Liver (tissue), 9 donors: ENCODE data around the gene TM4SF1. TPM values are rescaled to one million over a fixed set of nuclear protein-coding genes. Genes with fewer than 3 reads are reported as not detected.
A peak's percentile ranks its signal among the peaks of the same experiment; 100 is the strongest.

ENCODE experiments used
- DNase-seq: peaks from one replicate; pipeline ENCODE4 v3.0.0-alpha.2; 2017; ENCODE audit warnings: low spot score
- H3K27ac ChIP-seq, 2 donors: one replicate each; pipeline ENCODE4 v1.7.0; 2013; ENCODE audit warnings: inconsistent platforms in 2 of 2, low read length in 2 of 2, control low read depth in 1 of 2, low read depth in 1 of 2, mild to moderate bottlenecking in 1 of 2
- H3K27me3 ChIP-seq, 4 donors: one replicate each; pipeline versions ENCODE4 v1.6.1 to v1.7.0; 2013; ENCODE audit warnings: low read length in 3 of 4, inconsistent platforms in 1 of 4, mild to moderate bottlenecking in 1 of 4, moderate library complexity in 1 of 4; ENCODE audit not compliant: control insufficient read depth in 4 of 4, insufficient read depth in 4 of 4
- H3K36me3 ChIP-seq, 4 donors: one replicate each; pipeline versions ENCODE4 v1.6.1 to v1.7.0; 2013; ENCODE audit warnings: low read length in 3 of 4, mild to moderate bottlenecking in 3 of 4, low read depth in 1 of 4, moderate library complexity in 1 of 4; ENCODE audit not compliant: control insufficient read depth in 4 of 4, insufficient read depth in 3 of 4
- H3K4me1 ChIP-seq, 4 donors: one replicate each; pipeline versions ENCODE4 v1.6.1 to v1.7.0; 2013; ENCODE audit warnings: low read length in 3 of 4, mild to moderate bottlenecking in 3 of 4, moderate library complexity in 1 of 4; ENCODE audit not compliant: control insufficient read depth in 4 of 4, insufficient read depth in 4 of 4
- H3K4me3 ChIP-seq, 3 donors: one replicate each; pipeline versions ENCODE4 v1.6.1 to v1.7.0; 2013; ENCODE audit warnings: low read length in 3 of 3, control low read depth in 1 of 3, low read depth in 1 of 3, mild to moderate bottlenecking in 1 of 3
- H3K9ac ChIP-seq, 2 donors: one replicate each; pipeline ENCODE4 v1.7.0; 2013; ENCODE audit warnings: low read length in 2 of 2, mild to moderate bottlenecking in 2 of 2, moderate library complexity in 2 of 2, control low read depth in 1 of 2, low read depth in 1 of 2
- H3K9me3 ChIP-seq, 4 donors: one replicate each; pipeline versions ENCODE4 v1.6.1 to v1.7.0; 2013; ENCODE audit warnings: low read length in 3 of 4; ENCODE audit not compliant: control insufficient read depth in 4 of 4
- ATF3 ChIP-seq: IDR thresholded peaks from 2 replicates; pipeline ENCODE4 v1.6.1; 2016; ENCODE audit warnings: antibody characterized with exemption
- CTCF ChIP-seq: fragments of 150-350 bp; IDR thresholded peaks from 2 replicates; pipeline ENCODE4 v1.5.1; 2017; ENCODE audit warnings: improper control_type of control experiment, low read depth, low read length; ENCODE audit not compliant: missing input control
- EGR1 ChIP-seq, 2 donors: IDR thresholded peaks; 2 replicates each; pipeline ENCODE4 v1.6.1; 2016 to 2018; ENCODE audit warnings: antibody characterized with exemption in 2 of 2, low read depth in 2 of 2
- FOXA1 ChIP-seq: IDR thresholded peaks from 2 replicates; pipeline ENCODE4 v1.6.1; 2016; ENCODE audit warnings: antibody characterized with exemption
- FOXA2 ChIP-seq: IDR thresholded peaks from 2 replicates; pipeline ENCODE4 v1.6.1; 2016; ENCODE audit warnings: antibody characterized with exemption
- GABPA ChIP-seq, 2 donors: IDR thresholded peaks in 1 of 2; conservative IDR thresholded peaks in 1 of 2; 2 replicates each; pipeline ENCODE4 v1.6.1; 2016; ENCODE audit warnings: antibody characterized with exemption in 2 of 2, mild to moderate bottlenecking in 1 of 2, moderate library complexity in 1 of 2
- HNF4A ChIP-seq, 2 donors: conservative IDR thresholded peaks; 2 replicates each; pipeline ENCODE4 v1.6.1; 2016; ENCODE audit warnings: antibody characterized with exemption in 2 of 2, mild to moderate bottlenecking in 2 of 2
- HNF4G ChIP-seq: IDR thresholded peaks from 2 replicates; pipeline ENCODE4 v1.6.1; 2016; ENCODE audit warnings: antibody characterized with exemption
- JUND ChIP-seq, 2 donors: IDR thresholded peaks; 2 replicates each; pipeline ENCODE4 v1.6.1; 2016; ENCODE audit warnings: antibody characterized with exemption in 2 of 2
- MAX ChIP-seq: IDR thresholded peaks from 2 replicates; pipeline ENCODE4 v1.6.1; 2016; ENCODE audit warnings: antibody characterized with exemption
- NR2F2 ChIP-seq: IDR thresholded peaks from 2 replicates; pipeline ENCODE4 v1.6.1; 2016; ENCODE audit warnings: antibody characterized with exemption
- RAD21 ChIP-seq, 2 donors: IDR thresholded peaks; 2 replicates each; pipeline ENCODE4 v1.6.1; 2016; ENCODE audit warnings: antibody characterized with exemption in 2 of 2, mild to moderate bottlenecking in 2 of 2
- REST ChIP-seq: IDR thresholded peaks from 2 replicates; pipeline ENCODE4 v1.6.1; 2016; ENCODE audit warnings: antibody characterized with exemption, mild to moderate bottlenecking
- RXRA ChIP-seq, 2 donors: IDR thresholded peaks; 2 replicates each; pipeline ENCODE4 v1.6.1; 2017 to 2018; ENCODE audit warnings: antibody characterized with exemption in 2 of 2, mild to moderate bottlenecking in 1 of 2
- SP1 ChIP-seq: IDR thresholded peaks from 2 replicates; pipeline ENCODE4 v1.6.1; 2018; ENCODE audit warnings: antibody characterized with exemption, mild to moderate bottlenecking
- TAF1 ChIP-seq: conservative IDR thresholded peaks from 2 replicates; pipeline ENCODE4 v1.6.1; 2016; ENCODE audit warnings: antibody characterized with exemption, mild to moderate bottlenecking
- YY1 ChIP-seq: IDR thresholded peaks from 2 replicates; pipeline ENCODE4 v1.6.1; 2016; ENCODE audit warnings: antibody characterized with exemption, mild to moderate bottlenecking
- ZBTB33 ChIP-seq: IDR thresholded peaks from 2 replicates; pipeline ENCODE4 v1.6.1; 2016; ENCODE audit warnings: antibody characterized with exemption
- WGBS: extraction: QIAGEN DNeasy Blood & Tissue Kit; methylation state at CpG from one replicate; pipeline ENCODE4 v1.1.7; 2013; 5-methylcytosine and 5-hydroxymethylcytosine counted together
- polyA plus RNA-seq, 2 donors: library from polyadenylated mRNA; stranded (reverse) in 1 of 2; unstranded in 1 of 2; fragments of 200-250 nt in 1 of 2; fragments of >200 nt in 1 of 2; fragmentation: Nextera tagmentation in 1 of 2; extraction: Ambion mirVana in 1 of 2; gene quantifications; one replicate each; pipeline versions ENCODE4 v1.2.1 to v1.2.3, GENCODE V29; 2013 to 2015
- total RNA-seq, 2 donors: library from RNA; depleted of rRNA; stranded (reverse); fragments of >200 nt; gene quantifications; one replicate each; pipeline ENCODE4 v1.2.3, GENCODE V29; 2014
- donor health status: healthy.
- donor health status: healthy.
- donor health status: healthy.
- donor health status: healthy.
- donor health status: healthy.

Gene TM4SF1
- total and polyA plus RNA-seq, 4 donors = 20.0 to 31.5 (median 25.1) TPM

- H3K27me3 ChIP-seq = no peaks in the 10 kb centered on the region
- DNase-seq = no peak
- H3K27ac ChIP-seq = peak overlapping the region; percentile 58 to 79
- peaks cover 0 to 3% (median 0%) of the 10 kb centered on the region in 4 donors for H3K36me3 ChIP-seq
- H3K9ac ChIP-seq = peak overlapping the region; percentile 35 to 71
- H3K4me3 ChIP-seq = peak overlapping the region; percentile 42 to 67 (median 45)
- no peaks in the 10 kb centered on the region for H3K9me3 ChIP-seq
- WGBS = 30% methylated on average over 8 of the region's 8 CpGs
- TF ChIP-seq RAD21 (IDR thresholded peaks at IDR 0.05) (peak in 1 of 2 donors; percentile 34), RXRA (IDR thresholded peaks at IDR 0.05) (peak in 1 of 2 donors; percentile 14), SP1 (peak; percentile 40), FOXA1 (no peak), HNF4G (no peak), CTCF (no peak), MAX (no peak), GABPA (IDR thresholded peaks at IDR 0.05 in 1 of 2, conservative IDR thresholded peaks at IDR 0.05 in 1 of 2) (no peak), EGR1 (IDR thresholded peaks at IDR 0.05; ENCODE audit: low read depth in 2 of 2) (no peak), ATF3 (no peak), REST (no peak), JUND (IDR thresholded peaks at IDR 0.05) (no peak), YY1 (no peak), ZBTB33 (no peak), TAF1 (no peak), HNF4A (conservative IDR thresholded peaks at IDR 0.05) (peak in 1 of 2 donors; percentile 12), NR2F2 (no peak), FOXA2 (peak; percentile 43)
- peaks cover 2 to 25% (median 14%) of the 10 kb centered on the region in 4 donors for H3K4me1 ChIP-seq
Measured at GRCh38 chr3:149376718-149377407, 586 bp downstream of the TM4SF1 start.
